Nephron progenitor cell (in vitro differentiated cells): ENCODE measurements around the gene PIK3R6.
"Not testable (repeated sequence)": the region's sequence is repeated elsewhere in the genome, so short reads cannot be mapped to it uniquely, and the experiment has no call there.

Experiments used
- DNase-seq: peaks from one replicate; pipeline ENCODE4 v3.0.0; 2021
- H3K27ac Mint-ChIP-seq: 2 replicates; pipeline ENCODE4 v1.8.0; 2021; ENCODE audit warnings: mild to moderate bottlenecking, moderate library complexity, mixed read lengths
- H3K27me3 Mint-ChIP-seq: 2 replicates; pipeline ENCODE4 v1.8.0; 2021; ENCODE audit warnings: mild to moderate bottlenecking, low read depth, mixed read lengths; ENCODE audit not compliant: poor library complexity
- H3K36me3 Mint-ChIP-seq: 2 replicates; pipeline ENCODE4 v1.8.0; 2021; ENCODE audit warnings: low read depth, mixed read lengths
- H3K4me1 Mint-ChIP-seq: 2 replicates; pipeline ENCODE4 v1.8.0; 2021; ENCODE audit warnings: mixed read lengths
- H3K4me3 Mint-ChIP-seq: 2 replicates; pipeline ENCODE4 v1.8.0; 2021; ENCODE audit warnings: mild to moderate bottlenecking, moderate library complexity, mixed read lengths
- H3K9me3 Mint-ChIP-seq: 2 replicates; pipeline ENCODE4 v1.8.0; 2021; ENCODE audit warnings: mild to moderate bottlenecking, moderate library complexity, mixed read lengths
- CTCF ChIP-seq: fragments of 200-600 bp; sonication (generic); IDR thresholded peaks from 2 replicates; pipeline ENCODE4 v1.5.0; 2021; ENCODE audit warnings: antibody characterized with exemption

PIK3R6 gene

GRCh38 chr17:8856869-8857575 lies 10.5 kb downstream of the PIK3R6 start:
- no peaks in the 10 kb centered on the region for H3K36me3 Mint-ChIP-seq
- H3K4me3 Mint-ChIP-seq: no peak overlapping the region
- H3K4me1 Mint-ChIP-seq: peaks cover 39% of the 10 kb centered on the region
- H3K27ac Mint-ChIP-seq: no peak overlapping the region
- TF ChIP-seq CTCF: no peak
- no peak for DNase-seq
- no peaks in the 10 kb centered on the region for H3K9me3 Mint-ChIP-seq
- H3K27me3 Mint-ChIP-seq: peaks cover 8% of the 10 kb centered on the region

- H3K36me3 Mint-ChIP-seq, H3K27ac Mint-ChIP-seq, H3K4me3 Mint-ChIP-seq, H3K27me3 Mint-ChIP-seq, DNase-seq, H3K9me3 Mint-ChIP-seq: not testable (repeated sequence)
- peaks cover 39% of the 10 kb centered on the region for H3K4me1 Mint-ChIP-seq
Measured at GRCh38 chr17:8856205-8856603, 11.3 kb downstream of the PIK3R6 start.

GRCh38 chr17:8855477-8856204 lies 11.8 kb downstream of the PIK3R6 start:
- no peak for TF ChIP-seq CTCF
- Mint-ChIP-seq H3K4me3 (no peak overlapping the region), H3K9me3 (peaks cover 5% of the 10 kb centered on the region), H3K27me3 (peaks cover 8% of the 10 kb centered on the region), H3K4me1 (peaks cover 40% of the 10 kb centered on the region), H3K27ac (no peak overlapping the region), H3K36me3 (no peaks in the 10 kb centered on the region)
- no peak for DNase-seq

- peaks cover 14% of the 10 kb centered on the region for H3K4me1 Mint-ChIP-seq
- H3K27me3 Mint-ChIP-seq: peaks cover 8% of the 10 kb centered on the region
- no peak for TF ChIP-seq CTCF
- no peaks in the 10 kb centered on the region for H3K36me3 Mint-ChIP-seq
- peaks cover 5% of the 10 kb centered on the region for H3K9me3 Mint-ChIP-seq
- H3K4me3 Mint-ChIP-seq: no peak overlapping the region
- DNase-seq: no peak
- no peak overlapping the region for H3K27ac Mint-ChIP-seq
Measured at GRCh38 chr17:8851600-8851999, 15.9 kb downstream of the PIK3R6 start.

GRCh38 chr17:8849311-8850041 lies 18.0 kb downstream of the PIK3R6 start:
- no peak for TF ChIP-seq CTCF
- H3K36me3 Mint-ChIP-seq: no peaks in the 10 kb centered on the region
- H3K27me3 Mint-ChIP-seq: peaks cover 4% of the 10 kb centered on the region
- H3K4me1 Mint-ChIP-seq: peaks cover 5% of the 10 kb centered on the region
- H3K27ac Mint-ChIP-seq: no peak overlapping the region
- H3K4me3 Mint-ChIP-seq: no peak overlapping the region
- DNase-seq: no peak
- H3K9me3 Mint-ChIP-seq: peaks cover 14% of the 10 kb centered on the region

GRCh38 chr17:8847891-8848290 lies 19.6 kb downstream of the PIK3R6 start:
- H3K27me3 Mint-ChIP-seq: peaks cover 14% of the 10 kb centered on the region
- H3K9me3 Mint-ChIP-seq: peaks cover 17% of the 10 kb centered on the region
- no peak overlapping the region for H3K4me3 Mint-ChIP-seq
- DNase-seq: no peak
- H3K27ac Mint-ChIP-seq: no peak overlapping the region
- H3K4me1 Mint-ChIP-seq: peaks cover 5% of the 10 kb centered on the region
- TF ChIP-seq CTCF: no peak
- no peaks in the 10 kb centered on the region for H3K36me3 Mint-ChIP-seq
